K562 (cell line): Measurements from ENCODE around the gene APOLD1. TPM values are rescaled to one million over a fixed set of nuclear protein-coding genes. Genes with fewer than 3 reads are reported as not detected.

Experiments used
- ATAC-seq: fragments of 200-7000 bp; cut with Tn5 transposase; 3 replicates; pipeline ENCODE4 v1.9.1; 2020; ENCODE audit warnings: moderate library complexity
- BruUV-seq: library from RNA; stranded (reverse); fragments of 400-500 nt; replicated peaks from 2 replicates; lab custom pipeline; 2021; lab: Mats Ljungman, UMichigan
- CTCF ChIA-PET: fragments of 300-600 bp; formaldehyde crosslinking; extraction: SDS; loops from one replicate; lab custom pipeline; 2021; ENCODE audit warnings: low intra/inter-chr PET ratio; lab: Yijun Ruan, JAX
- POLR2A ChIA-PET: fragments of 300-600, 350-650 bp; sonication (Branson Sonifier 250); formaldehyde crosslinking; extraction: SDS; loops from one replicate; lab custom pipeline; 2021; ENCODE audit warnings: antibody characterized with exemption, inconsistent platforms; lab: Yijun Ruan, JAX
- DNase-seq, 4 experiments: peaks; one replicate each; pipeline versions ENCODE4 v3.0.0 to v3.0.0-alpha.2; 2011 to 2018; ENCODE audit warnings: low spot score in 3 of 4, mixed read lengths in 3 of 4; ENCODE audit errors: extremely low read depth in 1 of 4
- FAIRE-seq: peaks from 2 replicates; lab custom pipeline; 2011; peaks lifted over from hg19 to GRCh38; lab: Jason Lieb, UNC
- H2AFZ ChIP-seq: 2 replicates; pipeline ENCODE4 v1.6.0; 2011; ENCODE audit warnings: low read depth, low read length, control low read depth, inconsistent platforms
- H3K27ac ChIP-seq: fragments of 200-600 bp; 3 replicates; pipeline ENCODE4 v1.8.0; 2011; ENCODE audit warnings: low read depth, mild to moderate bottlenecking, control low read depth, inconsistent platforms, low read length, moderate library complexity, mixed read lengths; ENCODE audit errors: extremely low read depth
- H3K27me3 ChIP-seq, 2 experiments: fragments of 300-600 bp in 1 of 2; 2 replicates in 1 of 2; 3 replicates in 1 of 2; pipeline versions ENCODE4 v1.6.0 to v1.8.0; 2011; ENCODE audit warnings: inconsistent platforms in 2 of 2, low read length in 2 of 2, mild to moderate bottlenecking in 1 of 2, mixed read lengths in 1 of 2, moderate library complexity in 1 of 2; ENCODE audit not compliant: control insufficient read depth in 2 of 2, insufficient read depth in 2 of 2
- H3K36me3 ChIP-seq: fragments of 300-600 bp; 3 replicates; pipeline ENCODE4 v1.8.0; 2011; ENCODE audit warnings: mild to moderate bottlenecking, low read length, inconsistent platforms; ENCODE audit not compliant: control insufficient read depth, insufficient read depth
- H3K4me1 ChIP-seq, 2 experiments: fragments of 200-600 bp in 1 of 2; replicated peaks in 1 of 2; 2 replicates in 1 of 2; 3 replicates in 1 of 2; pipeline versions ENCODE4 v1.5.1 to v1.8.0; 2011; ENCODE audit warnings: inconsistent platforms in 2 of 2, low read length in 2 of 2, mild to moderate bottlenecking in 1 of 2, mixed read lengths in 1 of 2, moderate library complexity in 1 of 2; ENCODE audit not compliant: control insufficient read depth in 2 of 2, insufficient read depth in 2 of 2
- H3K4me2 ChIP-seq: 2 replicates; pipeline ENCODE4 v1.6.1; 2011; ENCODE audit warnings: low read length, control low read depth, inconsistent platforms, mixed read lengths; ENCODE audit not compliant: insufficient read depth
- H3K4me3 ChIP-seq: fragments of 200-600 bp; sonication (generic), shearing (Covaris generic); 2 replicates; pipeline ENCODE4 v1.5.1; 2016; ENCODE audit warnings: control low read depth, inconsistent platforms
- H3K79me2 ChIP-seq: fragments of 200-600 bp; 3 replicates; pipeline ENCODE4 v1.8.0; 2011; ENCODE audit warnings: low read length, inconsistent platforms; ENCODE audit not compliant: control insufficient read depth, insufficient read depth
- H3K9ac ChIP-seq, 2 experiments: 2 replicates each; pipeline versions ENCODE4 v1.6.0 to v1.6.1; 2011; ENCODE audit warnings: low read depth in 2 of 2, low read length in 2 of 2, control low read depth in 1 of 2, inconsistent platforms in 1 of 2, mild to moderate bottlenecking in 1 of 2, mixed read lengths in 1 of 2; ENCODE audit not compliant: insufficient read depth in 1 of 2
- H3K9me1 ChIP-seq: one replicate; pipeline ENCODE4 v1.6.0; 2011; ENCODE audit warnings: inconsistent platforms, mild to moderate bottlenecking, low read length, moderate library complexity; ENCODE audit not compliant: control insufficient read depth, insufficient read depth
- H3K9me3 ChIP-seq: replicated peaks from 2 replicates; pipeline ENCODE4 v1.5.1; 2011; ENCODE audit warnings: low read depth, low read length, inconsistent platforms; ENCODE audit not compliant: control insufficient read depth, insufficient read depth
- H4K20me1 ChIP-seq: replicated peaks from 2 replicates; pipeline ENCODE4 v1.6.1; 2011; ENCODE audit warnings: low read length, inconsistent platforms, mixed read lengths; ENCODE audit not compliant: control insufficient read depth, insufficient read depth
- CTBP1 ChIP-seq: fragments of 450-650 bp; IDR thresholded peaks from 2 replicates; pipeline ENCODE4 v1.6.1; 2016; ENCODE audit warnings: borderline replicate concordance
- HMG20A ChIP-seq: fragments of 450-650 bp; formaldehyde crosslinking; conservative IDR thresholded peaks from 2 replicates; pipeline ENCODE4 v1.4.0; 2020; ENCODE audit warnings: mild to moderate bottlenecking, mixed read lengths
- HNRNPUL1 ChIP-seq: fragments of 200-400 bp; formaldehyde crosslinking; IDR thresholded peaks from 2 replicates; pipeline ENCODE4 v1.6.1; 2017; ENCODE audit warnings: low read length
- HOXB6 ChIP-seq: fragments of 250-450 bp; sonication (Bioruptor Pico); IDR thresholded peaks from 2 replicates; pipeline ENCODE4 v1.5.1; 2022; ENCODE audit warnings: mild to moderate bottlenecking, borderline replicate concordance
- NFXL1 ChIP-seq: fragments of 450-650 bp; formaldehyde crosslinking; IDR thresholded peaks from 2 replicates; pipeline ENCODE4 v1.4.0; 2021; ENCODE audit warnings: mild to moderate bottlenecking
- POLR2B ChIP-seq: fragments of 450-650 bp; IDR thresholded peaks from 2 replicates; pipeline ENCODE4 v1.6.1; 2018; ENCODE audit warnings: low read depth; ENCODE audit not compliant: partially characterized antibody
- PPARD ChIP-seq: fragments of 250-450 bp; sonication (Bioruptor Pico); IDR thresholded peaks from 2 replicates; pipeline ENCODE4 v1.8.0; 2022; ENCODE audit warnings: inconsistent platforms, mild to moderate bottlenecking, moderate library complexity
- TAL1 ChIP-seq: fragments of 450-650 bp; IDR thresholded peaks from 2 replicates; pipeline ENCODE4 v1.6.1; 2016; ENCODE audit warnings: mild to moderate bottlenecking
- THRAP3 ChIP-seq: fragments of 450-650 bp; IDR thresholded peaks from 2 replicates; pipeline ENCODE4 v1.6.1; 2016; ENCODE audit warnings: mild to moderate bottlenecking, inconsistent platforms, borderline replicate concordance
- ZFPM2 ChIP-seq: fragments of 250-450 bp; sonication (Bioruptor Pico); IDR thresholded peaks from 2 replicates; pipeline ENCODE4 v1.5.1; 2022; ENCODE audit warnings: mild to moderate bottlenecking
- WGBS: fragments of 100-300 bp; shearing (Covaris generic); methylation state at CpG from one replicate; pipeline ENCODE4 v1.1.6; 2016; ENCODE audit warnings: low coverage, mixed read lengths; ENCODE audit not compliant: insufficient coverage; ENCODE audit errors: missing lambda C conversion rate; 5-methylcytosine and 5-hydroxymethylcytosine counted together
- in situ Hi-C: fragments of 300-500 bp; cut with MboI; formaldehyde crosslinking; loops from 4 replicates; pipeline ENCODE4 v1.15.0; 2018; ENCODE audit warnings: inconsistent platforms, mixed read lengths
- intact Hi-C: fragments of 100-400 bp; cut with micrococcal nuclease; formaldehyde crosslinking; loops from 2 replicates; pipeline ENCODE4 v1.14.2; 2022
- polyA plus RNA-seq, 8 experiments: library from polyadenylated mRNA; depleted of rRNA in 4 of 8; stranded (reverse) in 5 of 8; unstranded in 3 of 8; fragments of >200 nt; fragmentation: Nextera tagmentation in 2 of 8; fragmentation: Illumina TruSeq in 1 of 8; extraction: Ambion mirVana in 2 of 8; extraction: Trizol in 1 of 8; gene quantifications; 2 replicates each; pipeline versions ENCODE4 v1.2.1 to v1.2.3, GENCODE V29; 2011 to 2014; ENCODE audit warnings: inconsistent platforms in 1 of 8, missing spikeins in 1 of 8
- total RNA-seq, 7 experiments: library from RNA; depleted of rRNA in 6 of 7; stranded (reverse); fragments of >200 nt in 6 of 7; fragmentation: Illumina TruSeq in 2 of 7; extraction: Trizol in 2 of 7; gene quantifications; 2 replicates each; pipeline versions ENCODE4 v1.2.1 to v1.2.3, GENCODE V29; 2011 to 2021; ENCODE audit warnings: low replicate concordance in 1 of 7
- TF ChIP-seq, protein P1 (sequence below): fragments of 250-450 bp; sonication (Bioruptor Pico); IDR thresholded peaks from 2 replicates; pipeline ENCODE4 v1.4.0; 2020; ENCODE audit warnings: borderline replicate concordance
- TF ChIP-seq, protein P2 (sequence below): fragments of 450-650 bp; formaldehyde crosslinking; IDR thresholded peaks from 2 replicates; pipeline ENCODE4 v1.4.0; 2020; ENCODE audit warnings: mild to moderate bottlenecking, moderate library complexity
- TF ChIP-seq, protein P3 (sequence below): fragments of 200-800 bp; sonication (Bioruptor generic); IDR thresholded peaks from 2 replicates; pipeline ENCODE4 v1.6.1; 2017; ENCODE audit warnings: missing genetic modification characterization, missing compliant biosample characterization
- TF ChIP-seq, protein P4 (sequence below): sonication (generic); formaldehyde crosslinking; IDR thresholded peaks from 2 replicates; pipeline ENCODE4 v1.8.1; 2023; ENCODE audit warnings: mild to moderate bottlenecking, missing genetic modification reagents

APOLD1 gene
- total and polyA plus RNA-seq, 9 of the 15 experiments (the other 6 are each of a cell fraction or from before 2014, with no cell fraction given) = 0.28 to 1.1 (median 0.61) TPM

DNA sequence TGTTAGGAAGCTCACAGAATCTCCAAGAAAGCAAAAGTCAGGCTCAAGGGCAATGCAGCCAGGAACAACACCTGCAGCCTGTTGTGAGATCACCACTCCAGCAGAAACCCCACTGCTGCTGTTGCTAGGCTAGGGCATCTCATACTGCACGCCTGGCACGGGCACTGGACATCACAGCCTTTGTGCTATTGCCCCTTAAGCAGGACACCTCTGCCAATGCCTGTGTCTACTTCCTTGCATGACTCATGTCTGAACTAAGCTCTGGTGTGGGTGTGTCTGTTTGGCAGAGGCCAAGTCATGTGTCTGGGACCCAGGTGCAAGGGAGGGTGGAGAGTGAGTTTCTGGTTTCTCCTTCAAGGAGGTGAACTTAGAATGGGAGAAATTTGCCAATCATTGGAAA is 17.7 kb downstream of the APOLD1 start (continued):
- TF ChIP-seq, protein P1, sequence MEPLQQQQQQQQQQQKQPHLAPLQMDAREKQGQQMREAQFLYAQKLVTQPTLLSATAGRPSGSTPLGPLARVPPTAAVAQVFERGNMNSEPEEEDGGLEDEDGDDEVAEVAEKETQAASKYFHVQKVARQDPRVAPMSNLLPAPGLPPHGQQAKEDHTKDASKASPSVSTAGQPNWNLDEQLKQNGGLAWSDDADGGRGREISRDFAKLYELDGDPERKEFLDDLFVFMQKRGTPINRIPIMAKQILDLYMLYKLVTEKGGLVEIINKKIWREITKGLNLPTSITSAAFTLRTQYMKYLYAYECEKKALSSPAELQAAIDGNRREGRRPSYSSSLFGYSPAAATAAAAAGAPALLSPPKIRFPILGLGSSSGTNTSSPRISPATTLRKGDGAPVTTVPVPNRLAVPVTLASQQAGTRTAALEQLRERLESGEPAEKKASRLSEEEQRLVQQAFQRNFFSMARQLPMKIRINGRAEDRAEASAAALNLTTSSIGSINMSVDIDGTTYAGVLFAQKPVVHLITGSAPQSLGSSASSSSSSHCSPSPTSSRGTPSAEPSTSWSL (CRISPR knock-in tag) = no peak
- TF ChIP-seq, protein P2, sequence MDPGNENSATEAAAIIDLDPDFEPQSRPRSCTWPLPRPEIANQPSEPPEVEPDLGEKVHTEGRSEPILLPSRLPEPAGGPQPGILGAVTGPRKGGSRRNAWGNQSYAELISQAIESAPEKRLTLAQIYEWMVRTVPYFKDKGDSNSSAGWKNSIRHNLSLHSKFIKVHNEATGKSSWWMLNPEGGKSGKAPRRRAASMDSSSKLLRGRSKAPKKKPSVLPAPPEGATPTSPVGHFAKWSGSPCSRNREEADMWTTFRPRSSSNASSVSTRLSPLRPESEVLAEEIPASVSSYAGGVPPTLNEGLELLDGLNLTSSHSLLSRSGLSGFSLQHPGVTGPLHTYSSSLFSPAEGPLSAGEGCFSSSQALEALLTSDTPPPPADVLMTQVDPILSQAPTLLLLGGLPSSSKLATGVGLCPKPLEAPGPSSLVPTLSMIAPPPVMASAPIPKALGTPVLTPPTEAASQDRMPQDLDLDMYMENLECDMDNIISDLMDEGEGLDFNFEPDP (CRISPR knock-in tag) = no peak

DNA sequence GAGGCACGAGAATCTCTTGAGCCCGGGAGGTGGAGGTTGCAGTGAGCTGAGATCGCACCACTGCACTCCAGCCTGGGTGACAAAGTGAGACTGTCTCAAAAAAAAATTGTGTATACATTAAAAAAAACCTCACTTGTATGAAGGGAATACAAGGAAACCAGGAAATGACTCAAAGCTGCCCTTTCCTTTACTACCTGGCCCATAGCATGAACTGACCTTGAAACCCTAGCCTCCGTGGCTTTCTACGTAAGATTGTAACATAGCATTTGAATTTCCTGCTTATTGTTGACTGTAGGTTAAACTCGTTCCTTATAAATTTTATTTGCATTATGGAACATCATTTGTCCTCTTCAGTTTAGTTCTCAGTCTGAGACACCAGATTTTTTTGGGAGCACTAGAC is 18.6 kb downstream of the APOLD1 start:
- no peak for ATAC-seq
- H3K9ac ChIP-seq = no peak overlapping the region
- no peak for TF ChIP-seq NFXL1 (CRISPR knock-in tag)
- no peak for TF ChIP-seq HOXB6
- TF ChIP-seq CTBP1 = no peak
- TF ChIP-seq, protein P3, sequence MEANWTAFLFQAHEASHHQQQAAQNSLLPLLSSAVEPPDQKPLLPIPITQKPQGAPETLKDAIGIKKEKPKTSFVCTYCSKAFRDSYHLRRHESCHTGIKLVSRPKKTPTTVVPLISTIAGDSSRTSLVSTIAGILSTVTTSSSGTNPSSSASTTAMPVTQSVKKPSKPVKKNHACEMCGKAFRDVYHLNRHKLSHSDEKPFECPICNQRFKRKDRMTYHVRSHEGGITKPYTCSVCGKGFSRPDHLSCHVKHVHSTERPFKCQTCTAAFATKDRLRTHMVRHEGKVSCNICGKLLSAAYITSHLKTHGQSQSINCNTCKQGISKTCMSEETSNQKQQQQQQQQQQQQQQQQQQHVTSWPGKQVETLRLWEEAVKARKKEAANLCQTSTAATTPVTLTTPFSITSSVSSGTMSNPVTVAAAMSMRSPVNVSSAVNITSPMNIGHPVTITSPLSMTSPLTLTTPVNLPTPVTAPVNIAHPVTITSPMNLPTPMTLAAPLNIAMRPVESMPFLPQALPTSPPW = no peak
- TF ChIP-seq TAL1 = no peak
- TF ChIP-seq, protein P4, sequence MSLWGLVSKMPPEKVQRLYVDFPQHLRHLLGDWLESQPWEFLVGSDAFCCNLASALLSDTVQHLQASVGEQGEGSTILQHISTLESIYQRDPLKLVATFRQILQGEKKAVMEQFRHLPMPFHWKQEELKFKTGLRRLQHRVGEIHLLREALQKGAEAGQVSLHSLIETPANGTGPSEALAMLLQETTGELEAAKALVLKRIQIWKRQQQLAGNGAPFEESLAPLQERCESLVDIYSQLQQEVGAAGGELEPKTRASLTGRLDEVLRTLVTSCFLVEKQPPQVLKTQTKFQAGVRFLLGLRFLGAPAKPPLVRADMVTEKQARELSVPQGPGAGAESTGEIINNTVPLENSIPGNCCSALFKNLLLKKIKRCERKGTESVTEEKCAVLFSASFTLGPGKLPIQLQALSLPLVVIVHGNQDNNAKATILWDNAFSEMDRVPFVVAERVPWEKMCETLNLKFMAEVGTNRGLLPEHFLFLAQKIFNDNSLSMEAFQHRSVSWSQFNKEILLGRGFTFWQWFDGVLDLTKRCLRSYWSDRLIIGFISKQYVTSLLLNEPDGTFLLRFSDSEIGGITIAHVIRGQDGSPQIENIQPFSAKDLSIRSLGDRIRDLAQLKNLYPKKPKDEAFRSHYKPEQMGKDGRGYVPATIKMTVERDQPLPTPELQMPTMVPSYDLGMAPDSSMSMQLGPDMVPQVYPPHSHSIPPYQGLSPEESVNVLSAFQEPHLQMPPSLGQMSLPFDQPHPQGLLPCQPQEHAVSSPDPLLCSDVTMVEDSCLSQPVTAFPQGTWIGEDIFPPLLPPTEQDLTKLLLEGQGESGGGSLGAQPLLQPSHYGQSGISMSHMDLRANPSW = no peak
- no peak for TF ChIP-seq HNRNPUL1
- TF ChIP-seq PPARD (CRISPR knock-in tag) = no peak
- no peak for TF ChIP-seq THRAP3
- TF ChIP-seq HMG20A = no peak
- no peak for TF ChIP-seq ZFPM2 (CRISPR knock-in tag)
- no peak for TF ChIP-seq POLR2B

More for the DNA sequence above, 18.6 kb downstream of the APOLD1 start:
- Histone ChIP-seq H3K9me1 (no peaks in the 10 kb centered on the region), H3K4me3 (no peak overlapping the region), H3K27me3 (no peaks in the 10 kb centered on the region), H3K4me2 (no peak overlapping the region), H2AFZ (no peak overlapping the region), H3K27ac (no peak overlapping the region), H3K36me3 (no peaks in the 10 kb centered on the region), H3K79me2 (no peaks in the 10 kb centered on the region), H4K20me1 (no peaks in the 10 kb centered on the region), H3K4me1 (peaks cover 3 to 23% of the 10 kb centered on the region in 2 experiments; a peak in 4 of 5 replicates), H3K9me3 (no peaks in the 10 kb centered on the region)
- CTCF ChIA-PET = interaction anchor here (0.7 kb wide), 1 partner anchor 224 kb away, joined by 3 read pairs; no protein-coding TSS in a partner anchor
- in situ Hi-C loops (no loop called here), intact Hi-C loops (no loop called here)
- DNase-seq (no peak), FAIRE-seq (no peak)
- POLR2A ChIA-PET = interaction anchor here (0.6 kb wide), 1 partner anchor 10 kb away, joined by 3 read pairs; no protein-coding TSS in a partner anchor
- WGBS = 51% methylated on average over 4 of the region's 6 CpGs
- BruUV-seq = no TSS peak
